G401 (cell line): ENCODE data around the gene HRAS. TPM values are rescaled to one million over a fixed set of nuclear protein-coding genes. Genes with fewer than 3 reads are reported as not detected.

ENCODE experiments used
- DNase-seq: peaks from one replicate; pipeline ENCODE4 v3.0.0-alpha.2; 2015; ENCODE audit warnings: low spot score
- in situ Hi-C: cut with HindIII; loops from 2 replicates; pipeline ENCODE4 v1.10.0; 2016; ENCODE audit warnings: low sequenced_read_pairs, mixed read lengths
- total RNA-seq: library from RNA; depleted of rRNA; stranded (reverse); fragments of >200 nt; shearing (Covaris generic); gene quantifications from 2 replicates; pipeline ENCODE4 v1.2.3, GENCODE V29; 2014

The HRAS gene
- total RNA-seq, 1 experiment from 2014 or later = 51.7 TPM

DNA sequence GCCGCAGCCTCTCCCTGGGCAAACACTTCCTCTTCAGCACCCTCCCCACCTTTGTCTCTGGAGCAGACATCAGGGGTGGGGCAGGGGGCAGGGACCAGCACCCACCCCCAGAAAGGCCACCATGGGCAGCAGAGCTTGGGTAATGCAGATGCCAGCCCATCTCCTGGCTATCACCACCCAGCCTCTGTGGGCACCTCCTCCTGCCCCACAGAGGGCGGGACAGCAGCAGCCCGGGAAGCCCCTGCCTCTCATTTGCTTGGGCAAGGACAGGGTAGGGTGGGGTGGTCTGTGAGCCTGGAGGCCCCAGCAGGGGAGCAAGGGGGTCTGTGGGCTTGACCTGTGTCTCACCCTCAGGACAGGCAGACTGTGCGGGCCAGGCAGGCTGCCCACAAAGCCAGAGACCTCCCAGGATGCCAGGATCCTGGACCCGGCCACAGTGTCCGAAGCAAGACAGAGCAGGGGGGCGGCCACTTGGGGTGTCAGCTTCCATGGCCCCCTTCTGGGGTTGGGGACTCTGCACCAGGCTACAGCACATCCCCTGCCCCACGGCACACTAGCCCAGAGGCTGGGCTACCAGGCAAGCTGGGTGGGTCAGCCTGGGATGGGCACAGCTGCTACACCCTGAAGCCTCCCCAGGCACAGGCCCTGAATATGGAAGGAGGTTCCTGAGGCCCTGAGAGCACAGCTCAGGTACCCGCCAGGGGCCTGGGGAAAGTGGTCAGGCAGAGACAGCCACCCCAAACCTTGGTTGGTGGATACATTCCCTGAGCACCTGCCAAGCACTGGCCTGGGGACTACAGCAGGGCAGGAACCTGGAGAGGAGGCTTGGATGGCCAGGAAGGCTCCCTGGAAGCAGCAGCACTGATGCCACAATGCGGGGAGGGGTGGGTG is 32.8 kb downstream of the HRAS start:
- in situ Hi-C loops = no loop called here
- DNase-seq = no peak

DNA sequence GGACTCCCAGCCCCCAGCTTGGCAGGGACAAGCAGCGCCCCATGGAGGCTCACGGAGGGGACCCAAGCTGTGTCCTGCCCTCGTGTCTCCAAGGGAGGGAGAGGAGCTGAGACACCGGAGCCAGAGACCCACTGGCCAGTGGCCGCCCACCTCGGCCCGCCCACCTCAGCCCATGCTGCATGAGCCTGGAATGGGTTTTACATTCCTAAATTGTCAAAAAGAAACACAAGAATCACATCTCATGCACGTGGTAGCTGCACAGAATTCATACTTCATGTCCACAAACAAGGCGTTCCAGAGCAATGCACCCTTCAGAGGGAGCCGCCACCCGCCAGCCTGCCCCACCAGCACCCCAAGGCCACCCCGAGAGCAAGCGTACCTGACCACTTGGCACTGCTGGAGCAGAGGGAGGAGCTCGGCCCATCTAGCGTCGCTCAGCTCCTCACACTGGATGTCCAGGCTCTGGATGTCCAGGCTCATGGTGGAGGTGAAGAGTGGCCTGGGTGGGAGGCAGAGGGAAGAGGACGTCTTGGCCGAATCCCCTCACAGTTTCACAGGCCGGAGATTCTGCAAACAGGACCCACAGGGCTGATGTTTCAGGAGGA is 33.6 kb downstream of the HRAS start:
- no peak for DNase-seq
- in situ Hi-C loops = no loop called here

GRCh38 chr11:501001-501682 is 34.2 kb downstream of the HRAS start:
- in situ Hi-C loops = no loop called here
- no peak for DNase-seq

DNA sequence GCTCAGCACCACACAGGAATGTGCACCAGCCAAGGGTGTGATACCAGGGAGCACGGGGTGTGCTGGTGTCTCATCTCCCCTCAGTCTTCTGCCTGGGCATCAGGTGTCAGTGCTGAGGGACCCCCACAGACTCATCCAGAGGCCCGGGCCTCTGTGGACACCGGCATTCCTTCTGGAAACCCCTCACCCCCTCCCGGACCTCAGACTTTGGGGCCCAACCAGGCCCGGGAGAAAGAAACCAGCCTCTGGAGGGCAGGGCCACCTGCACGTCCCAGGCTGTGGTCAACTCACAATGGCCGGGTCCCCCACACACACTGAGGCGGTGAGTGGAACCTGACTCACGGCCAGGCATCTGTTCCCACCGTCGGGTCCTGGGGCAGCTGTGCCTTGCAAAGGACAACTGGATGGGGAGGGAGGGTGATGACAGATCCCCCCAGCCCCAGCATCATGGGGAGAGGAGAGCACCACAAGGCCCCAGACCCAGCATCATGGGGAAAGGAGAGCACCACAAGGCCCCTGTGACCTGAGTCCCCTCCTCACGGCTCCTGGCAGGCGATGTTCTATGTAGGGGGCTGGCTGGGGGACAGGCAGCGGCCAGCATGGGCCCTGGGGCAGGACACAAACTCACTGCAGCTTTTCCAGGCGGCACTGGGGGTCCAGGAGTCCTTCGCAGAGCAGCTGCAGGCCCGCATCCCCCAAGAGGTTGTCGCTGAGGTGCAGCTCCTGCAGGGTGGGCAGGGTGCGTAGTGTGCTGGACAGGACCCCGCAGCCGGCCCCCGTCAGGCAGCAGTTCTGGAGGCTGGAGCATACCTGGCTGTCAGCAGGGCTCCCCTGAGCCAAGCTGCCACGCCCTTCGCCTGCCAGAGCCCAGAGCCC is 35.9 kb downstream of the HRAS start:
- no peak for DNase-seq

GRCh38 chr11:498297-499181 is 36.8 kb downstream of the HRAS start:
- in situ Hi-C loops = no loop called here
- no peak for DNase-seq

More for the DNA sequence above, 35.9 kb downstream of the HRAS start:
- in situ Hi-C loops = no loop called here

DNA sequence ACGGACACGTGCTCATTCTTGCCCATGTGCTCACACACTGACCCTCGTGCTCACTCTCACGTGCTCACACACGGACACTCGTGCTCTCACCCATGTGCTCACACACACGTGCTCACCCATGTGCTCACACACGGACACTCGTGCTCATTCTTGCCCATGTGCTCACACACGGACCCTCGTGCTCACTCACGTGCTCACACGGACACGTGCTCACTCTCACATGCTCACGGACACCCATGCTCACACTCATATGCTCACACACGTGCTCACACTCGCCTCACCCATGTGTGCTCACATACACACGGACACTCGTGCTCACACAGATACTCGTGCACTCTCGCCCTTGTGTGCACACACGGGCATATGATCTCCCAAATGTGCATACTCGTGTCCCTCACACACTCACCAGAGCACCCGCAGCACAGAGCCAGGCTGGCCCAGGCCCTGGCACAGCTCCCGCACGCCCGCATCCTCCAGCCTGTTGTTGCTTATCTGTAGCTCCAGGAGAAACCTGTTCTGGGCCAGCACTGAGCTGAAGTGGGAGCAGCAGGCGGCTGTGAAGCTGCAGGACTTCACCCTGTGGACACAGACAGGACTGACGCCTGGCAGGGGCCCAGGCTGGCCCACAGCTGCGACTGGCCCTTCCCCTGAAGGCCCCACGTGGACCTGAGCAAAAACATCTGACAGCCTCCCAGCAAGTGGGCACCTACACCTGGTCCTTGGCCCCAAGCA is 37.6 kb downstream of the HRAS start:
- in situ Hi-C loops = no loop called here
- DNase-seq = no peak

- no peak for DNase-seq
- in situ Hi-C loops = no loop called here
These were observed 38.4 kb downstream of the HRAS start for GRCh38 chr11:496834-497564.

DNA sequence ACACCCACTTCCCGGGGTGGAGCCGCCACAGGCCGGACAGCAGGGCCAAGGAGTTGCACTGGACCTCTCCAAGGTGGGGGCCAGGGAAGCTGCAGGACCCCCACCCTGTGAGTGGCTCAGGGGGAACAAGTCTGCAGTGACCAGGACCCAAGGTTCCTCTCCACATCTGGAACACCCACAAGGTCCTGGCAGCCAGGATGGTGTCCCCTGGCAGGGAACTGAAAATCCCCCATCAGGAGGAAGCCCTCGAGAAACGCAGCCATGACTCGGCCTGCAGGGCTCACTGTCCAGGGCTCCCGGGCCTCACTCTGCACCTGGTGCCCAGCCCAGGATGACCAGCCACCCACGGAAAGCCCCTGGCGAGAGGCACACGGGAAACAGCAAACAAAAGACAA is 39.8 kb downstream of the HRAS start:
- in situ Hi-C loops = no loop called here
- no peak for DNase-seq

- in situ Hi-C loops = no loop called here
- DNase-seq = no peak
These were observed 40.4 kb downstream of the HRAS start for GRCh38 chr11:494761-495536.

GRCh38 chr11:492427-493226 is 42.7 kb downstream of the HRAS start:
- DNase-seq = peak; percentile 66
- in situ Hi-C loops = no loop called here

- in situ Hi-C loops = no loop called here
- DNase-seq = no peak
These were observed 44.0 kb downstream of the HRAS start for GRCh38 chr11:491358-491757.

- in situ Hi-C loops = no loop called here
- DNase-seq = no peak
These were observed 44.5 kb downstream of the HRAS start for GRCh38 chr11:490930-491260.

- in situ Hi-C loops = no loop called here
- DNase-seq = no peak
These were observed 45.0 kb downstream of the HRAS start for GRCh38 chr11:490186-490929.

DNA sequence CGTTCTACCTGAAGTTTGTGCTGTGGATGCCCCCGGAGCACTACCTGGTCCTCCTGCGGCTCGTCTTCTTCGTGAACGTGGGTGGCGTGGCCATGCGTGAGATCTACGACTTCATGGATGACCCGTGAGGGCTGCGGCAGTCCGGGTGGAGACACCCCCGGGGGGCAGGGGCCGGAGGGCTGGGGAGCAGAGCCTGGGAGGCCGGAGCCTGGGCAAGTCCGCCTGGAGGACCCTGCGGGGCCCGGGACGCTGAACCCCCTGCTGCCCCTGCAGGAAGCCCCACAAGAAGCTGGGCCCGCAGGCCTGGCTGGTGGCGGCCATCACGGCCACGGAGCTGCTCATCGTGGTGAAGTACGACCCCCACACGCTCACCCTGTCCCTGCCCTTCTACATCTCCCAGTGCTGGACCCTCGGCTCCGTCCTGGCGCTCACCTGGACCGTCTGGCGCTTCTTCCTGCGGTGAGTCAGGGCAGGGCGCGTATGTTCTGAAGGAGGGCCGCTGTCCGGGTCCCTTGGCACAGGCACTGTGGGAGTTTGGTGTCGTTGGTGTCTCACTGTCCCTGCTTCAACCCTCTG is 45.7 kb downstream of the HRAS start:
- in situ Hi-C loops = no loop called here
- no peak for DNase-seq

GRCh38 chr11:488992-489391 is 46.4 kb downstream of the HRAS start:
- no peak for DNase-seq
- in situ Hi-C loops = no loop called here
